H1 (cell line): ENCODE results near the gene TBC1D22A.

Experiments
- CTCF ChIP-seq, 3 experiments: IDR thresholded peaks; 1 replicate in 2 of 3; 2 replicates in 1 of 3; pipeline versions ENCODE4 v1.5.1 to v1.6.1; 2011; ENCODE audit warnings: low read length in 3 of 3, mild to moderate bottlenecking in 3 of 3, inconsistent platforms in 2 of 3, low read depth in 1 of 3, moderate library complexity in 1 of 3; ENCODE audit not compliant: insufficient read depth in 1 of 3; ENCODE audit errors: control extremely low read depth in 1 of 3
- E2F6 ChIP-seq: IDR thresholded peaks from 2 replicates; pipeline ENCODE4 v1.6.1; 2012; ENCODE audit warnings: inconsistent platforms
- EP300 ChIP-seq, 2 experiments: IDR thresholded peaks; 1 replicate in 1 of 2; 2 replicates in 1 of 2; pipeline ENCODE4 v1.6.1; 2011 to 2012; ENCODE audit warnings: low read depth in 2 of 2, low read length in 2 of 2, mild to moderate bottlenecking in 2 of 2, borderline replicate concordance in 1 of 2, inconsistent platforms in 1 of 2, moderate library complexity in 1 of 2
- GABPA ChIP-seq: IDR thresholded peaks from 2 replicates; pipeline ENCODE4 v1.6.1; 2011; ENCODE audit warnings: mild to moderate bottlenecking, low read length, moderate library complexity, borderline replicate concordance; ENCODE audit not compliant: insufficient read depth
- HDAC6 ChIP-seq: IDR thresholded peaks from one replicate; pipeline ENCODE4 v1.7.1; 2012; ENCODE audit warnings: low read depth, mild to moderate bottlenecking, inconsistent platforms, low read length, moderate library complexity
- JUN ChIP-seq: IDR thresholded peaks from 2 replicates; pipeline ENCODE4 v1.6.1; 2011; ENCODE audit warnings: low read depth, mild to moderate bottlenecking, improper control_type of control experiment, low read length
- NRF1 ChIP-seq: IDR thresholded peaks from 2 replicates; pipeline ENCODE4 v1.6.1; 2011; ENCODE audit warnings: mild to moderate bottlenecking, low read depth, low read length, improper control_type of control experiment
- POLR2A ChIP-seq, 2 experiments: IDR thresholded peaks; 1 replicate in 1 of 2; 2 replicates in 1 of 2; pipeline ENCODE4 v1.6.1; 2011; ENCODE audit warnings: low read depth in 2 of 2, low read length in 2 of 2, mild to moderate bottlenecking in 2 of 2; ENCODE audit errors: control extremely low read depth in 1 of 2
- RAD21 ChIP-seq, 2 experiments: IDR thresholded peaks in 1 of 2; conservative IDR thresholded peaks in 1 of 2; 2 replicates each; pipeline ENCODE4 v1.6.1; 2011; ENCODE audit warnings: low read depth in 2 of 2, low read length in 2 of 2, improper control_type of control experiment in 1 of 2, inconsistent platforms in 1 of 2, mild to moderate bottlenecking in 1 of 2, moderate library complexity in 1 of 2
- TEAD4 ChIP-seq: IDR thresholded peaks from 2 replicates; pipeline ENCODE4 v1.6.1; 2012; ENCODE audit warnings: low read depth, low read length, inconsistent platforms, mixed read lengths

GRCh38 chr22:46863794-46864193, 101.3 kb downstream of the TBC1D22A start:
- TF ChIP-seq TEAD4 = no peak
- TF ChIP-seq CTCF (IDR thresholded peaks at IDR 0.05; ENCODE audit: control extremely low read depth in 1 of 3, insufficient read depth in 1 of 3, low read depth in 1 of 3, low read length in 3 of 3) = no peak
- TF ChIP-seq JUN = no peak
- no peak for TF ChIP-seq E2F6
- TF ChIP-seq HDAC6 = no peak
- no peak for TF ChIP-seq EP300 (IDR thresholded peaks at IDR 0.05; ENCODE audit: borderline replicate concordance in 1 of 2, low read depth in 2 of 2, low read length in 2 of 2)
- no peak for TF ChIP-seq POLR2A (IDR thresholded peaks at IDR 0.05; ENCODE audit: control extremely low read depth in 1 of 2, low read depth in 2 of 2, low read length in 2 of 2)
- TF ChIP-seq GABPA = no peak
- no peak for TF ChIP-seq RAD21 (IDR thresholded peaks at IDR 0.05 in 1 of 2, conservative IDR thresholded peaks at IDR 0.05 in 1 of 2; ENCODE audit: low read depth in 2 of 2, low read length in 2 of 2)
- no peak for TF ChIP-seq NRF1
